ENCODE measurements around the gene LKAAEAR1. TPM values are rescaled to one million over a fixed set of nuclear protein-coding genes. Genes with fewer than 3 reads are reported as not detected.

The LKAAEAR1 gene
- total RNA-seq, 3 donors from 2014 or later = 0.64 TPM; not detected in 2

GRCh38 chr20:64113444-64113775, 29.2 kb upstream of the LKAAEAR1 start:
- intact Hi-C loops (cut with DNase I; ENCODE audit: low total_unique reads) = no loop called here
- Histone ChIP-seq H3K4me3 (no peak overlapping the region), H3K27me3 (peaks cover 0 to 3% of the 10 kb centered on the region in 2 donors), H3K36me3 (no peaks in the 10 kb centered on the region), H3K9me3 (no peaks in the 10 kb centered on the region), H3K27ac (no peak overlapping the region), H3K4me1 (no peaks in the 10 kb centered on the region)
- TF ChIP-seq POLR2A (IDR thresholded peaks at IDR 0.05) (no peak), POLR2AphosphoS5 (IDR thresholded peaks at IDR 0.05) (no peak)
- TF ChIP-seq, protein P1, sequence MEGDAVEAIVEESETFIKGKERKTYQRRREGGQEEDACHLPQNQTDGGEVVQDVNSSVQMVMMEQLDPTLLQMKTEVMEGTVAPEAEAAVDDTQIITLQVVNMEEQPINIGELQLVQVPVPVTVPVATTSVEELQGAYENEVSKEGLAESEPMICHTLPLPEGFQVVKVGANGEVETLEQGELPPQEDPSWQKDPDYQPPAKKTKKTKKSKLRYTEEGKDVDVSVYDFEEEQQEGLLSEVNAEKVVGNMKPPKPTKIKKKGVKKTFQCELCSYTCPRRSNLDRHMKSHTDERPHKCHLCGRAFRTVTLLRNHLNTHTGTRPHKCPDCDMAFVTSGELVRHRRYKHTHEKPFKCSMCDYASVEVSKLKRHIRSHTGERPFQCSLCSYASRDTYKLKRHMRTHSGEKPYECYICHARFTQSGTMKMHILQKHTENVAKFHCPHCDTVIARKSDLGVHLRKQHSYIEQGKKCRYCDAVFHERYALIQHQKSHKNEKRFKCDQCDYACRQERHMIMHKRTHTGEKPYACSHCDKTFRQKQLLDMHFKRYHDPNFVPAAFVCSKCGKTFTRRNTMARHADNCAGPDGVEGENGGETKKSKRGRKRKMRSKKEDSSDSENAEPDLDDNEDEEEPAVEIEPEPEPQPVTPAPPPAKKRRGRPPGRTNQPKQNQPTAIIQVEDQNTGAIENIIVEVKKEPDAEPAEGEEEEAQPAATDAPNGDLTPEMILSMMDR (IDR thresholded peaks at IDR 0.05) = no peak
- DNase-seq (ENCODE audit: low spot score in 2 of 2) = peak in 1 of 2 donors; percentile 15

- no peak overlapping the region for H3K4me3 ChIP-seq
- H3K9me3 ChIP-seq = no peaks in the 10 kb centered on the region
- no peaks in the 10 kb centered on the region for H3K36me3 ChIP-seq
- no peaks in the 10 kb centered on the region for H3K4me1 ChIP-seq
- DNase-seq (ENCODE audit: low spot score in 2 of 2) = peak in 1 of 2 donors; percentile 17
- intact Hi-C loops (cut with DNase I; ENCODE audit: low total_unique reads) = no loop called here
- TF ChIP-seq, protein P1 (IDR thresholded peaks at IDR 0.05) = no peak
- TF ChIP-seq POLR2A (IDR thresholded peaks at IDR 0.05) (no peak), POLR2AphosphoS5 (IDR thresholded peaks at IDR 0.05) (no peak)
- peaks cover 0 to 3% of the 10 kb centered on the region in 2 donors for H3K27me3 ChIP-seq
- no peak overlapping the region for H3K27ac ChIP-seq
These were observed 28.7 kb upstream of the LKAAEAR1 start for GRCh38 chr20:64112691-64113443.

GRCh38 chr20:64111841-64112641, 27.8 kb upstream of the LKAAEAR1 start:
- intact Hi-C loops (cut with DNase I; ENCODE audit: low total_unique reads) = no loop called here
- TF ChIP-seq, protein P1 (IDR thresholded peaks at IDR 0.05) = no peak
- H3K4me3 ChIP-seq = no peak overlapping the region
- no peaks in the 10 kb centered on the region for H3K9me3 ChIP-seq
- no peaks in the 10 kb centered on the region for H3K36me3 ChIP-seq
- H3K27ac ChIP-seq = no peak overlapping the region
- H3K4me1 ChIP-seq = no peaks in the 10 kb centered on the region
- DNase-seq (ENCODE audit: low spot score in 2 of 2) = peak; percentile 8 to 47
- H3K27me3 ChIP-seq = peaks cover 0 to 3% of the 10 kb centered on the region in 2 donors

- Histone ChIP-seq H3K4me3 (no peak overlapping the region), H3K36me3 (no peaks in the 10 kb centered on the region), H3K9me3 (no peaks in the 10 kb centered on the region), H3K27me3 (peaks cover 0 to 3% of the 10 kb centered on the region in 2 donors), H3K27ac (no peak overlapping the region), H3K4me1 (no peaks in the 10 kb centered on the region)
- intact Hi-C loops (cut with DNase I; ENCODE audit: low total_unique reads) = no loop called here
- TF ChIP-seq POLR2AphosphoS5 (IDR thresholded peaks at IDR 0.05) (no peak), POLR2A (IDR thresholded peaks at IDR 0.05) (no peak)
- TF ChIP-seq, protein P1 (IDR thresholded peaks at IDR 0.05) = no peak
- peak; percentile 13 to 35 for DNase-seq (ENCODE audit: low spot score in 2 of 2)
These were observed 26.3 kb upstream of the LKAAEAR1 start for GRCh38 chr20:64110411-64111068.

Data from breast epithelium (tissue), 4 donors.